Heart left ventricle (tissue), 13 donors: Measurements from ENCODE around the gene GGTA1.
"Not testable (repeated sequence)": the region's sequence is repeated elsewhere in the genome, so short reads cannot be mapped to it uniquely, and the experiment has no call there.

Experiments
- POLR2A ChIP-seq, 2 donors: fragments of 450-650 bp; IDR thresholded peaks; one replicate each; pipeline ENCODE4 v1.6.1; 2017; ENCODE audit warnings: antibody characterized with exemption in 2 of 2, mild to moderate bottlenecking in 2 of 2, moderate library complexity in 2 of 2
- TF ChIP-seq, protein P1 (sequence below), 12 donors: fragments of 200-600 bp; sonication (generic) in 4 of 12; IDR thresholded peaks; one replicate each; pipeline versions ENCODE4 v1.5.0 to v1.8.0; 2018 to 2022; ENCODE audit warnings: antibody characterized with exemption in 12 of 12, mild to moderate bottlenecking in 5 of 12
- donor health status: ischemic (EF 13 %, LVEDD 7.1; RV severe dilation, severe dysfunction).
- donor health status: DM: no; HTN: yes; CAD: no.
- donor health status: DM: no; HTN: no; CAD: no.
- donor health status: ischemic (EF 25% LVEDD 6.9; RV normal size, moderate dysfunction).
- donor health status: ischemic (EF 25% LVEDD 5.7; RV mildly dilated, moderate dysfunction).
- donor health status: ischemic (EF 35%, LVEDD 5.7; RV mildly dilated, moderate dysfunction).
- donor health status: nonischemic (EF 11% LVEDD 7.7; RV severe dilation, severe dysfunction).
- donor health status: DM: yes; HTN: yes; CAD: no.
- donor health status: PGD.
- donor health status: ischemic (EF 29% LVEDD 5.4; RV normal size, mild dysfunction).
- donor health status: nonischemic (EF 23%, LVEDD 6.1; RV moderate dilation, normal function).

DNA sequence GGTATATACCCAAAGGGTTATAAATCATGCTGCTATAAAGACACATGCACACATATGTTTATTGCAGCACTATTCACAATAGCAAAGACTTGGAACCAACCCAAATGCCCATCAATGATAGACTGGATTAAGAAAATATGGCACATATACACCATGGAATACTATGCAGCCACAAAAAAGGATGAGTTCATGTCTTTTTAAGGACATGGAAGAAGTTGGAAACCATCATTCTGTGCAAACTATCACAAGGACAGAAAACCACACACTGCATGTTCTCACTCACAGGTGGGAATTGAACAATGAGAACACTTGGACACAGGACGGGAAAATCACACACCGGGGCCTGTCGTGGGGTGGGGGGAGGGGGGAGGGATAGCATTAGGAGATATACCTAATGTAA is 62.6 kb downstream of the GGTA1 start:
- TF ChIP-seq, protein P1, sequence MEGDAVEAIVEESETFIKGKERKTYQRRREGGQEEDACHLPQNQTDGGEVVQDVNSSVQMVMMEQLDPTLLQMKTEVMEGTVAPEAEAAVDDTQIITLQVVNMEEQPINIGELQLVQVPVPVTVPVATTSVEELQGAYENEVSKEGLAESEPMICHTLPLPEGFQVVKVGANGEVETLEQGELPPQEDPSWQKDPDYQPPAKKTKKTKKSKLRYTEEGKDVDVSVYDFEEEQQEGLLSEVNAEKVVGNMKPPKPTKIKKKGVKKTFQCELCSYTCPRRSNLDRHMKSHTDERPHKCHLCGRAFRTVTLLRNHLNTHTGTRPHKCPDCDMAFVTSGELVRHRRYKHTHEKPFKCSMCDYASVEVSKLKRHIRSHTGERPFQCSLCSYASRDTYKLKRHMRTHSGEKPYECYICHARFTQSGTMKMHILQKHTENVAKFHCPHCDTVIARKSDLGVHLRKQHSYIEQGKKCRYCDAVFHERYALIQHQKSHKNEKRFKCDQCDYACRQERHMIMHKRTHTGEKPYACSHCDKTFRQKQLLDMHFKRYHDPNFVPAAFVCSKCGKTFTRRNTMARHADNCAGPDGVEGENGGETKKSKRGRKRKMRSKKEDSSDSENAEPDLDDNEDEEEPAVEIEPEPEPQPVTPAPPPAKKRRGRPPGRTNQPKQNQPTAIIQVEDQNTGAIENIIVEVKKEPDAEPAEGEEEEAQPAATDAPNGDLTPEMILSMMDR (IDR thresholded peaks at IDR 0.05): not testable (repeated sequence)
- TF ChIP-seq POLR2A (IDR thresholded peaks at IDR 0.05): not testable (repeated sequence)
